GM19025 (cell line): ENCODE results near the gene GTF2IRD1.
"Not testable (repeated sequence)": the region's sequence is repeated elsewhere in the genome, so short reads cannot be mapped to it uniquely, and the experiment has no call there.

ENCODE experiments used
- ATAC-seq: cut with Tn5 transposase; IDR thresholded peaks from one replicate; pipeline ENCODE4 v1.9.1; 2021; ENCODE audit warnings: mild to moderate bottlenecking, low read depth, moderate library complexity; ENCODE audit not compliant: unreplicated experiment

Gene GTF2IRD1

GRCh38 chr7:74485611-74486010 is 31.9 kb downstream of the GTF2IRD1 start:
- ATAC-seq: no peak

GRCh38 chr7:74488518-74489030 is 34.9 kb downstream of the GTF2IRD1 start:
- not testable (repeated sequence) for ATAC-seq

- no peak for ATAC-seq
These were observed 36.6 kb downstream of the GTF2IRD1 start for GRCh38 chr7:74489997-74490945.

GRCh38 chr7:74491490-74491889 is 37.8 kb downstream of the GTF2IRD1 start:
- ATAC-seq: not testable (repeated sequence)

- no peak for ATAC-seq
These were observed 39.6 kb downstream of the GTF2IRD1 start for GRCh38 chr7:74493295-74493694.

DNA sequence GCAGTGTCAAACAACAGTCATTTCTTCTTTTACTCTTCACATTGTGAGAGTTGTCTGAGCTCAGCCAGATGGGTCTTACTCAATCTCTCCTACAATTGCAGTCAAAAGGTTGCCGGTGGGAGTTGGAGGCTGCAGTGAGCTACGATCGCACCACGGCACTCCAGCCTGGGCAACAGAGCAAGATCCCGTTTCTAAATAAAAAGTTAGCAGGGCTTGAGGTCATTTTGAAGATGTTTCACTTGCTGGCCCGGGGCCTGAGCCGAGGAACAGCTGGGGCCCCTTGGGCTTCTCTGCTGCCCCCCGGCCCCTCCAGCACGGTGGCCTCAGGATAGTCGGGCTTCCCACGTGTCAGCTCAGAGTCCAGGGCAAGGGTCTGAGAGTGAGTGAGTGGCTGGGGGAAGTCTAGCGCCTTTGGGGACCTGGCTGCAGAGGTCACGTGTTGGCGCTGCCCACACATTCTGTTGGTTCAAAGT is 40.4 kb downstream of the GTF2IRD1 start:
- no peak for ATAC-seq

GRCh38 chr7:74495112-74496086 is 41.7 kb downstream of the GTF2IRD1 start:
- ATAC-seq: no peak

DNA sequence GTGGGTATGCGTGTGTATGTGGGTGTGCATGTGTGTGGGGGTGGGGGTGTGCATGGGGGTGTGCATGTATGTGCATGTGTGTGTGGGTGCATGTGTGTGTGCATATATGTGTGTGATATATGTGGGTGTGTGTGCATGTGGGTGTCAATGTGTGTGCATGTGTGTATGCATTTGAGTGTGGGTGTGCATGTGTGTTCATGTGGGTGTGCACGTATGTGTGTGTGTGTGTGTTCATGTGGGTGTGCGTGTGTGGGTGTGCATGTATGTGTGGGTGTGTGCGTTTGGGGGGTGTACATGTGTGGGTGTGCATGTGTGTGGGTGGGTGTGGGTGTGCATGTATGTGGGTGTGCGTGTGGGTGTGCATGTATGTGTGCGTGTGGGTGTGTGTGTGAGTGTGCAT is 42.6 kb downstream of the GTF2IRD1 start:
- no peak for ATAC-seq

- ATAC-seq: not testable (repeated sequence)
These were observed 43.1 kb downstream of the GTF2IRD1 start for GRCh38 chr7:74496773-74497172.

- ATAC-seq: no peak
These were observed 44.6 kb downstream of the GTF2IRD1 start for GRCh38 chr7:74498354-74498753.

DNA sequence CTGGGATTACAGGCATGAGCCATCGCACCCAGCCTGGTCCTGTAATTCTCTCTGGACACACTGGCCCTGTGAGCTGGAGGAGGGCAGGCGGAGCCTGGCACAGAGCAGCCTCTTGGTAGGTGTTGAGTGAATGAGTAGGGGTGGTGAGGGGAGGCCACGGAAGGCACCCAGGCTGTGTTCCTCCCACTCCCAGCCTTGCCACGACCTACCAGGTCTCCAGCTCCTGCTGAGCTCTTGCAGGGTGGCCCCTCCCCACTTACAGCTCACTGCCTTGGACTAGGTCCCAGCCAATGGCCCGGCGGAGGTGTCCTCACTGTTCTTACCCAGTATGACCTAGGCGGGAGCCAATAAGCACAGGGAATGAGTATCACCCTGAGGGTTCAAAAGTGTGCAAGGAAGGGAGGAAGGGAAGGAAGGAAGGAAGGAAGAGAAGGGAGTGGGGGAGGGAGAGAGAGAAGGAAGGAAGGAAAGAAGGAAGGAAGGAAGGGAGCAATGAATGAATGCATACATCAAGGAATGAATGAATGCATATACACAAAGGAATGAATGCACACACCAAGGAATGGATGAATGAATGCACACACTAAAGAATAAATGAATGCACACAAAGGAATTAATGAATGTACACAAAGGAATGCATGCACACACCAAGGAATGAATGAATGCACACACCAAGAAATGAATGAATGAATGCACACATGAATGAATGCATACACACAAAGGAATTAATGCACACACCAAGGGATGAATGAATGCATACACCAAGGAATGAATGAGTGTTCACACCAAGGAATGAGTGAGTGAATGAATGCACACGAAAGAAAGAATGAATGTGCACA is 45.5 kb downstream of the GTF2IRD1 start:
- no peak for ATAC-seq

DNA sequence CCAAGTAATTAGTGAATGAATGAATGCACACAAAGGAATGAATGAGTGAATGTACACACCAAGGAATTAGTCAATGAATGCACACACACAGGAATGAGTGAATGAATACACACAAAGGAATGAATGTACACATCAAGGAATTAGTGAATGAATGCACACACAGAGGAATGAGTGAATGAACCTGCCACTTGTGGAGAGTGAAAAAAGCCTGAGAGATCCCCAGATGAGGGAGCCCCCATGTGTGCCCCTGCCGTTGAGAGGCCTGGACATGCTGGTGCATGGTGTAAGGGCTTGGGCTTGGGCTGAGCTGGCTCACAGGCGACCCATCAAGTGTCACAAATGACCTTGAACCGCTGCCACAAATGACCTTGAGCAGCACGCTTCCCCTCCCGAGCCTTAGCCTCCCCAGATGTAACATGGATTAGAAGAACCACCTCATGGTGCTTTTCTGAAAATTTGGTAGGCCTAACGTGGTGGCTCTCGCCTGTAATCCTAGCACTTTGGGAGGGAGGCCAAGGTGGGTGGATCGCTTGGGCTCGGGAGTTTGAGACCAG is 46.2 kb downstream of the GTF2IRD1 start:
- ATAC-seq: no peak

GRCh38 chr7:74501298-74501697 is 47.6 kb downstream of the GTF2IRD1 start:
- no peak for ATAC-seq

DNA sequence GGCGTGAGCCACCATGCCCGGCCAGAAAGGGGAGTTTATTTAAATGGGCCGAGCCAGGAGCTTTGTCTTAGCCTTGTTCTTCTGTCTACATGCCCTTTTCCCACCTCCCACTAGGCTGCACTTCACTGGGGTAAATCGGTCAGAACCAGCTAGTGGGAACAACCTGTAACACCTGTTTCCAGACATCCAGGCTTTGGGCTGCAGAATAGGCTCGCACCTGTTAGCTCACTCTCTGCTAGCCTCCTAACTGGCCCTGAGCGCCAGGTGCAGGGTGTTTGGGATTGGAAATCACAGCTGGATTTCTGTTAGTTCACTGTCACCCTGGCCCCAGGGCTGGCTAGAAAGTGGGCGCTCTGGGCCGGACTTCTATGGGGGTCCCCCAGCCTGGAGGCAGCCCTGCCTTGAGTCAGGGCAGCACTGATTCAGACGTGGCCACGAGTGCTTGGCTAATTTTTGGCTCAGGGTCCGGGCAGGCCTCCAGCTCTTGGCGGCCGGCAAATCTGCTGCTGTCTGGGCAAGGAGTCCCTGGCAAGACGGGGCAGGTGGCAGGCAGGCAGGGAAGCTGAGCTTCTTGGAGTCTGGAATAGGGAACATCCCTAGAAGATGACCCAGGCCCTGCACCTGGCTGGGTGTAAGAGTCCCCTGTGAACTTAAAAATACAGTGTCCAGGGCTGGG is 48.6 kb downstream of the GTF2IRD1 start:
- ATAC-seq: no peak

- no peak for ATAC-seq
These were observed 49.4 kb downstream of the GTF2IRD1 start for GRCh38 chr7:74503061-74503460.

GRCh38 chr7:74503943-74504342 is 50.2 kb downstream of the GTF2IRD1 start:
- ATAC-seq: no peak

DNA sequence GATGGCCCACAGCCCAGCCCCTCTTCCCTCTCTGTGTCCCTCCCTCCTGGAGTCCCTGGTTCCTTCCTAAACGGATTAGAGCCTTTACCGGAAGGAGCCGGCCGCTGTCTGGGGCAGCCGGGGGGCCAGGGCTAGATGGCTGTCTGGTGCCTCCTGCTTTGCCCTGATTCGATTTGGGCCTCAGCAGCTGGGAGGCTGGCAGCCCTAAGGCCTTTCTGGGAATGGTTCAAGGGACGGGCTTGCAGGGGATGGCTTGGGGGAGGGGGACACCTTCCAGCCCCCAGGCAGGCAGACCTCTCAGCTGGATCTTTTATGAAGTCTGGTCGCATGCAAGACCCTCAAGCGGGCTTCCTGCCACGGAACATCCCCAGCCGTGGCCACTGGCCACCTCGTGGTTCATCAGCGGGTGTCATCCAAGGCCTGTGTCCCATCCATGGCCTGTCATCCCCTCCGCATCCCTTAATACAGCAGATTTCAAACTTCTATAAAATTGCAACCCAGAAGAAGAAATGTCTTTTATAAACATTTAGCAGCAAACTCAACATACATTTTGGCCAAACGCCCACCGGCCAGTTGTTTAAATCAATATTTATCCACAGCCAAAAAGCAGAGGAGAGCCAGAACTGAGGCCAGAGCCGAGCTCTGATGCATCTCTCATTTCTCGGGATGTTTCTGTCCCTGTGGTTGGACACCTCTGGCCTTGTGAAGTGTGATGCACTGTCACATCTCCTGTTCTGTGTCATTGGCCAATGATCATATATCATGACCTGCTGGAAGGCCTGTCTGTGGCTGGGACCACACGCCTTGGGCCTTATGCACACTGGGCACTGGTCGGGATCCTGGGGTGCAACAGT is 52.0 kb downstream of the GTF2IRD1 start:
- ATAC-seq: no peak

DNA sequence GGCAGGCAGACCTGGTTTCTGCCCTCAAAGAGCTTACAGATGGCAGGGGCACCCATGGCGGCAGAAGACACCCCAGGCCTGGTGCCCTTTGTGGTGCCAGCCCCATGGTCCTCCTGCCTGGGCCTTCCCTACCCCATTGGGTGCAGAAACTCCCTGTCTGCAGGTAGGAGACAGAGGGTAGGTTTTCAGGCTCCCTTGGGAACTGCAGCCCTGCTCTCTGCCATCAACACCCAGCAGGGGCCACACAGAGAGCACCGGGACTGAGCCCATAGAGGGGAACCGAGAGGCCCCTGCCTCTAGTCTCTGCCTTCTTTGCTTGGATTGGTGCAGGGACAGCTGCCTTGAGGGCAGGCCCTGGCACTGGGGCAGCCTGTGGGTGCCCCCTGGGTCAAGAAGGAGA is 52.6 kb downstream of the GTF2IRD1 start:
- ATAC-seq: no peak
